IMR-90 (cell line): ENCODE data around the gene PPP1CA. TPM values are rescaled to one million over a fixed set of nuclear protein-coding genes. Genes with fewer than 3 reads are reported as not detected.

Experiments used
- ATAC-seq: fragments of 200-7000 bp; cut with Tn5 transposase; 2 replicates; pipeline ENCODE4 v1.9.1; 2020; ENCODE audit warnings: low read depth, mild to moderate bottlenecking, moderate library complexity
- BruUV-seq: library from RNA; stranded (reverse); fragments of 400-500 nt; replicated peaks from 2 replicates; lab custom pipeline; 2021; lab: Mats Ljungman, UMichigan
- CTCF ChIA-PET: fragments of 300-600 bp; formaldehyde crosslinking; extraction: SDS; loops from one replicate; lab custom pipeline; 2021; ENCODE audit warnings: antibody characterized with exemption; lab: Yijun Ruan, JAX
- POLR2A ChIA-PET: fragments of 300-600 bp; sonication (Branson Sonifier 250); formaldehyde crosslinking; loops from one replicate; lab custom pipeline; 2022; ENCODE audit warnings: antibody characterized with exemption; ENCODE audit not compliant: unreplicated experiment; lab: Charles Lee
- DNase-seq: peaks from one replicate; pipeline ENCODE4 v3.0.0; 2013
- H2AFZ ChIP-seq: replicated peaks from 2 replicates; pipeline ENCODE3; 2013; ENCODE audit warnings: low read length, mild to moderate bottlenecking; ENCODE audit not compliant: poor library complexity
- H2AK5ac ChIP-seq: 2 replicates; pipeline ENCODE4 v1.6.1; 2013; ENCODE audit warnings: low read depth, low read length, inconsistent platforms
- H2AK9ac ChIP-seq: replicated peaks from 2 replicates; pipeline ENCODE3; 2013; ENCODE audit warnings: mild to moderate bottlenecking, low read depth, low read length, moderate library complexity; ENCODE audit not compliant: poor library complexity
- H2BK120ac ChIP-seq: 2 replicates; pipeline ENCODE4 v1.6.1; 2013; ENCODE audit warnings: low read depth, low read length, inconsistent platforms
- H2BK15ac ChIP-seq: 3 replicates; pipeline ENCODE4 v1.6.1; 2013; ENCODE audit warnings: low read depth, low read length, inconsistent platforms
- H2BK20ac ChIP-seq: 2 replicates; pipeline ENCODE4 v1.6.1; 2013; ENCODE audit warnings: low read depth, mild to moderate bottlenecking, inconsistent platforms, low read length, moderate library complexity
- H2BK5ac ChIP-seq: 2 replicates; pipeline ENCODE4 v1.6.1; 2013; ENCODE audit warnings: mild to moderate bottlenecking, low read depth, low read length, inconsistent platforms; ENCODE audit not compliant: poor library complexity, severe bottlenecking
- H3K14ac ChIP-seq: replicated peaks from 2 replicates; pipeline ENCODE4 v1.6.1; 2013; ENCODE audit warnings: low read depth, low read length, inconsistent platforms
- H3K18ac ChIP-seq: 2 replicates; pipeline ENCODE4 v1.6.1; 2013; ENCODE audit warnings: low read depth, low read length, control low read depth
- H3K23ac ChIP-seq: 2 replicates; pipeline ENCODE4 v1.6.1; 2013; ENCODE audit warnings: low read depth, low read length, inconsistent platforms
- H3K27ac ChIP-seq: 2 replicates; pipeline ENCODE4 v1.5.1; 2013; ENCODE audit warnings: mild to moderate bottlenecking, control low read depth, low read length; ENCODE audit not compliant: insufficient read depth
- H3K27me3 ChIP-seq: 2 replicates; pipeline ENCODE4 v1.6.1; 2013; ENCODE audit warnings: low read length; ENCODE audit not compliant: control insufficient read depth, insufficient read depth
- H3K36me3 ChIP-seq: 2 replicates; pipeline ENCODE4 v1.6.1; 2013; ENCODE audit warnings: low read length, mixed read lengths; ENCODE audit not compliant: control insufficient read depth, insufficient read depth
- H3K4ac ChIP-seq: 2 replicates; pipeline ENCODE4 v1.6.1; 2013; ENCODE audit warnings: low read depth, low read length, inconsistent platforms
- H3K4me1 ChIP-seq: 2 replicates; pipeline ENCODE4 v1.6.1; 2013; ENCODE audit warnings: low read length, mixed read lengths; ENCODE audit not compliant: control insufficient read depth, insufficient read depth
- H3K4me2 ChIP-seq: 2 replicates; pipeline ENCODE4 v1.6.1; 2013; ENCODE audit warnings: low read depth, mild to moderate bottlenecking, control low read depth, low read length, moderate library complexity
- H3K4me3 ChIP-seq: 2 replicates; pipeline ENCODE4 v1.5.1; 2013; ENCODE audit warnings: low read depth, mild to moderate bottlenecking, control low read depth, low read length, moderate library complexity; ENCODE audit not compliant: insufficient read depth
- H3K56ac ChIP-seq: 2 replicates; pipeline ENCODE4 v1.6.1; 2013; ENCODE audit warnings: low read length, inconsistent platforms; ENCODE audit not compliant: insufficient read depth; ENCODE audit errors: extremely low read depth
- H3K79me1 ChIP-seq, 2 experiments: 2 replicates each; pipeline ENCODE4 v1.6.1; 2013; ENCODE audit warnings: low read length in 2 of 2, inconsistent platforms in 1 of 2, low read depth in 1 of 2
- H3K9ac ChIP-seq: 2 replicates; pipeline ENCODE4 v1.6.1; 2013; ENCODE audit warnings: low read depth, low read length, control low read depth
- H3K9me1 ChIP-seq: 2 replicates; pipeline ENCODE4 v1.6.1; 2013; ENCODE audit warnings: low read length, inconsistent platforms; ENCODE audit not compliant: insufficient read depth
- H3K9me3 ChIP-seq: 2 replicates; pipeline ENCODE4 v1.6.1; 2013; ENCODE audit warnings: low read length; ENCODE audit not compliant: control insufficient read depth, insufficient read depth
- H4K20me1 ChIP-seq: 2 replicates; pipeline ENCODE4 v1.6.1; 2013; ENCODE audit warnings: low read length, inconsistent platforms; ENCODE audit not compliant: insufficient read depth
- H4K5ac ChIP-seq: 2 replicates; pipeline ENCODE4 v1.6.1; 2013; ENCODE audit warnings: mild to moderate bottlenecking, low read depth, low read length, control low read depth
- H4K8ac ChIP-seq, 2 experiments: 2 replicates each; pipeline ENCODE4 v1.6.1; 2013; ENCODE audit warnings: low read depth in 2 of 2, low read length in 2 of 2, control low read depth in 1 of 2, inconsistent platforms in 1 of 2
- H4K91ac ChIP-seq: 2 replicates; pipeline ENCODE4 v1.6.1; 2013; ENCODE audit warnings: low read depth, low read length, inconsistent platforms; ENCODE audit not compliant: insufficient read depth
- BHLHE40 ChIP-seq: fragments of 150-350 bp; IDR thresholded peaks from 2 replicates; pipeline ENCODE4 v1.6.1; 2016; ENCODE audit warnings: mild to moderate bottlenecking, low read depth, low read length
- CEBPB ChIP-seq: IDR thresholded peaks from 2 replicates; pipeline ENCODE4 v1.6.1; 2012; ENCODE audit warnings: low read depth, low read length, improper control_type of control experiment
- CHD1 ChIP-seq: IDR thresholded peaks from 2 replicates; pipeline ENCODE4 v1.6.1; 2012; ENCODE audit warnings: low read depth, low read length, improper control_type of control experiment
- CTCF ChIP-seq: conservative IDR thresholded peaks from 2 replicates; pipeline ENCODE4 v1.5.1; 2012; ENCODE audit warnings: mild to moderate bottlenecking, low read depth, low read length, improper control_type of control experiment
- ELK1 ChIP-seq: fragments of 150-350 bp; IDR thresholded peaks from 2 replicates; pipeline ENCODE4 v1.6.1; 2016; ENCODE audit warnings: low read depth, mild to moderate bottlenecking, low read length, moderate library complexity, borderline replicate concordance
- FOS ChIP-seq: fragments of 150-350 bp; IDR thresholded peaks from 2 replicates; pipeline ENCODE4 v1.6.1; 2016; ENCODE audit warnings: low read depth, low read length
- MAFK ChIP-seq: IDR thresholded peaks from 2 replicates; pipeline ENCODE4 v1.6.1; 2012; ENCODE audit warnings: low read depth, low read length, improper control_type of control experiment
- MAZ ChIP-seq: IDR thresholded peaks from 2 replicates; pipeline ENCODE4 v1.6.1; 2012; ENCODE audit warnings: low read depth, mild to moderate bottlenecking, low read length, improper control_type of control experiment, moderate library complexity, borderline replicate concordance
- MXI1 ChIP-seq: IDR thresholded peaks from 2 replicates; pipeline ENCODE4 v1.6.1; 2012; ENCODE audit warnings: low read depth, mild to moderate bottlenecking, low read length, moderate library complexity, borderline replicate concordance
- NFE2L2 ChIP-seq: fragments of 150-350 bp; IDR thresholded peaks from 2 replicates; pipeline ENCODE4 v1.6.1; 2016; ENCODE audit warnings: low read depth, mild to moderate bottlenecking, low read length
- POLR2A ChIP-seq: IDR thresholded peaks from 2 replicates; pipeline ENCODE4 v1.6.1; 2012; ENCODE audit warnings: mild to moderate bottlenecking, low read depth, low read length
- RAD21 ChIP-seq: IDR thresholded peaks from 2 replicates; pipeline ENCODE4 v1.6.1; 2012; ENCODE audit warnings: low read length, improper control_type of control experiment
- RCOR1 ChIP-seq: IDR thresholded peaks from 2 replicates; pipeline ENCODE4 v1.6.1; 2012; ENCODE audit warnings: mild to moderate bottlenecking, low read length, improper control_type of control experiment; ENCODE audit not compliant: insufficient replicate concordance
- RFX5 ChIP-seq: IDR thresholded peaks from 2 replicates; pipeline ENCODE4 v1.8.0; 2012; ENCODE audit warnings: low read depth, mild to moderate bottlenecking, low read length, moderate library complexity
- SMC3 ChIP-seq: fragments of 150-350 bp; IDR thresholded peaks from 2 replicates; pipeline ENCODE4 v1.6.1; 2016; ENCODE audit warnings: low read depth, mild to moderate bottlenecking, antibody characterized with exemption, low read length, moderate library complexity
- USF2 ChIP-seq: fragments of 150-350 bp; IDR thresholded peaks from 2 replicates; pipeline ENCODE4 v1.6.1; 2017; ENCODE audit warnings: mild to moderate bottlenecking, antibody characterized with exemption, low read length, low read depth
- WGBS, 2 experiments: methylation state at CpG; one replicate each; pipeline versions ENCODE4 v1.1.5 to v1.1.7; 2013; ENCODE audit warnings: missing lambda C conversion rate in 2 of 2; ENCODE audit not compliant: insufficient read length in 1 of 2; ENCODE audit errors: extremely low coverage in 2 of 2; 5-methylcytosine and 5-hydroxymethylcytosine counted together
- dilution Hi-C: fragments of 300-500 bp; cut with HindIII; formaldehyde crosslinking; loops from one replicate; pipeline ENCODE4 v1.14.3; 2018; ENCODE audit warnings: low sequenced_read_pairs; ENCODE audit not compliant: unreplicated experiment
- in situ Hi-C: fragments of 300-500 bp; cut with MboI; formaldehyde crosslinking; loops from 3 replicates; pipeline ENCODE4 v1.14.3; 2019; ENCODE audit warnings: low sequenced_read_pairs, inconsistent platforms, mixed read lengths
- intact Hi-C: fragments of 100-400 bp; cut with micrococcal nuclease; formaldehyde crosslinking; loops from 2 replicates; pipeline ENCODE4 v1.10.0; 2022
- polyA plus RNA-seq, 3 experiments: library from polyadenylated mRNA; depleted of rRNA; stranded (reverse); fragments of >200 nt; gene quantifications; 2 replicates each; pipeline ENCODE4 v1.2.3, GENCODE V29; 2012; ENCODE audit warnings: low replicate concordance in 1 of 3
- total RNA-seq: library from RNA; depleted of rRNA; stranded (reverse); fragments of >200 nt; gene quantifications from 2 replicates; pipeline ENCODE4 v1.2.3, GENCODE V29; 2012

Gene PPP1CA
- total and polyA plus RNA-seq, 2 of the 4 experiments (the other 2 are of a cell fraction), result 228 to 313 TPM

DNA sequence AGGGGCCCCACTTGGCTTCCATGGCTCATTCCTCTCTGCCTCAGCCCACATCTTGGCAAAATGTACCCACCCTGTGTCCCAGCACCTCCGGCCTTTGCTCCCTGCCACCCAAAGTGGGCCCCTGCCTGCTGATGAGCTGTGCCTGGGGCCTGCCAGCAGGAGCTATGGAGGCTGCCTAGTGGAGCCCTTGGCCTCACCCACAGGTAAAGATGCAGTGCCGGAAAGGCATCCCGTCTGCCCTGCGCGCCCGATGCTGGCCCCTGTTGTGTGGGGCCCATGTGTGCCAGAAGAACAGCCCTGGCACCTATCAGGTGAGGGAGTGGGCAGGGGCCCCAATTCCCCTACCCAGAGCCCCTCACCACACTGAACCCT is 3.5 kb upstream of the PPP1CA start:
- Histone ChIP-seq H2BK120ac (no peak overlapping the region), H3K18ac (no peak overlapping the region), H2AK5ac (no peak overlapping the region), H3K9ac (no peak overlapping the region), H3K14ac (no peak overlapping the region), H4K91ac (no peak overlapping the region), H3K79me1 (peaks cover 8 to 12% of the 10 kb centered on the region in 2 experiments; a peak in 3 of 4 replicates), H4K8ac (no peak overlapping the region), H2BK20ac (no peak overlapping the region), H3K9me1 (no peaks in the 10 kb centered on the region), H2BK15ac (no peak overlapping the region), H2AFZ (no peak overlapping the region), H3K4me2 (no peak overlapping the region), H3K23ac (no peak overlapping the region), H2AK9ac (no peak overlapping the region), H4K5ac (no peak overlapping the region), H4K20me1 (peaks cover 11% of the 10 kb centered on the region), H2BK5ac (no peak overlapping the region), H3K56ac (no peak overlapping the region), H3K4me3 (no peak overlapping the region), H3K9me3 (no peaks in the 10 kb centered on the region), H3K4ac (no peak overlapping the region), H3K27me3 (peaks cover 29% of the 10 kb centered on the region), H3K36me3 (peaks cover 5% of the 10 kb centered on the region; the same call in 1 of the 2 replicates), H3K4me1 (peaks cover 9% of the 10 kb centered on the region), H3K27ac (no peak overlapping the region)
- TF ChIP-seq CTCF, result no peak
- TF ChIP-seq FOS, result no peak
- no peak for TF ChIP-seq RAD21
- TF ChIP-seq ELK1, result no peak
- no peak for TF ChIP-seq RFX5
- no peak for TF ChIP-seq MAZ
- TF ChIP-seq NFE2L2, result no peak
- no peak for TF ChIP-seq MAFK
- TF ChIP-seq BHLHE40, result no peak
- TF ChIP-seq RCOR1, result no peak
- no peak for TF ChIP-seq POLR2A
- no peak for TF ChIP-seq USF2
- TF ChIP-seq CEBPB, result no peak
- no peak for TF ChIP-seq SMC3
- TF ChIP-seq CHD1, result no peak
- TF ChIP-seq MXI1, result no peak
- ATAC-seq, result no peak
- no TSS peak for BruUV-seq
- no peak for DNase-seq
- intact Hi-C loops, result no loop called here
- CTCF ChIA-PET, result no interaction called here
- dilution Hi-C loops, result no loop called here
- 80% methylated on average over 1 of the region's 6 CpGs; no CpG with 5 or more reads in 1 of the 2 experiments for WGBS, 2 experiments
- in situ Hi-C loops, result no loop called here
- POLR2A ChIA-PET, result no interaction called here
